Activated CD8-positive, alpha-beta T cell treated with anti-CD3 and anti-CD28 coated beads for 36 hours (primary cell): ENCODE results near the gene PADI3. TPM values are rescaled to one million over a fixed set of nuclear protein-coding genes. Genes with fewer than 3 reads are reported as not detected.
"Not testable (repeated sequence)": the region's sequence is repeated elsewhere in the genome, so short reads cannot be mapped to it uniquely, and the experiment has no call there.

Experiments used
- ATAC-seq: fragments of 200-7000 bp; cut with Tn5 transposase; one replicate; pipeline ENCODE4 v1.10.0; 2021; ENCODE audit warnings: mild to moderate bottlenecking, moderate library complexity
- CTCF ChIA-PET: fragments of 350-600 bp; sonication (Branson Sonifier 250); formaldehyde crosslinking; loops from one replicate; lab custom pipeline; 2021; ENCODE audit warnings: antibody characterized with exemption; lab: Charles Lee
- POLR2A ChIA-PET: fragments of 350-600 bp; sonication (Branson Sonifier 250); formaldehyde crosslinking; loops from one replicate; lab custom pipeline; 2021; ENCODE audit warnings: antibody characterized with exemption; lab: Charles Lee
- DNase-seq: peaks from one replicate; pipeline ENCODE4 v3.0.0-alpha.2; 2020
- H3K27ac Mint-ChIP-seq: one replicate; pipeline ENCODE4 v1.8.0; 2021; ENCODE audit warnings: mild to moderate bottlenecking, mixed read lengths
- H3K27me3 Mint-ChIP-seq: one replicate; pipeline ENCODE4 v1.8.0; 2021; ENCODE audit warnings: mixed read lengths
- H3K36me3 Mint-ChIP-seq: one replicate; pipeline ENCODE4 v1.8.0; 2021; ENCODE audit warnings: low read depth, mixed read lengths
- H3K4me1 Mint-ChIP-seq: one replicate; pipeline ENCODE4 v1.8.0; 2021; ENCODE audit warnings: low read depth, mixed read lengths
- H3K4me3 Mint-ChIP-seq: one replicate; pipeline ENCODE4 v1.8.0; 2021; ENCODE audit warnings: mild to moderate bottlenecking, moderate library complexity, mixed read lengths
- H3K9me3 Mint-ChIP-seq: one replicate; pipeline ENCODE4 v1.8.0; 2021; ENCODE audit warnings: mixed read lengths
- CTCF ChIP-seq: fragments of 200-600 bp; IDR thresholded peaks from one replicate; pipeline ENCODE4 v1.8.0; 2022; ENCODE audit warnings: antibody characterized with exemption, mild to moderate bottlenecking
- intact Hi-C: fragments of 100-400 bp; cut with micrococcal nuclease; formaldehyde crosslinking; loops from one replicate; pipeline ENCODE4 v1.10.0; 2022
- total RNA-seq, 2 experiments: library from RNA; stranded (reverse); gene quantifications; one replicate each; pipeline ENCODE4 v1.2.3, GENCODE V29; 2021

The PADI3 gene
- total RNA-seq, 2 experiments from 2014 or later, result not detected

DNA sequence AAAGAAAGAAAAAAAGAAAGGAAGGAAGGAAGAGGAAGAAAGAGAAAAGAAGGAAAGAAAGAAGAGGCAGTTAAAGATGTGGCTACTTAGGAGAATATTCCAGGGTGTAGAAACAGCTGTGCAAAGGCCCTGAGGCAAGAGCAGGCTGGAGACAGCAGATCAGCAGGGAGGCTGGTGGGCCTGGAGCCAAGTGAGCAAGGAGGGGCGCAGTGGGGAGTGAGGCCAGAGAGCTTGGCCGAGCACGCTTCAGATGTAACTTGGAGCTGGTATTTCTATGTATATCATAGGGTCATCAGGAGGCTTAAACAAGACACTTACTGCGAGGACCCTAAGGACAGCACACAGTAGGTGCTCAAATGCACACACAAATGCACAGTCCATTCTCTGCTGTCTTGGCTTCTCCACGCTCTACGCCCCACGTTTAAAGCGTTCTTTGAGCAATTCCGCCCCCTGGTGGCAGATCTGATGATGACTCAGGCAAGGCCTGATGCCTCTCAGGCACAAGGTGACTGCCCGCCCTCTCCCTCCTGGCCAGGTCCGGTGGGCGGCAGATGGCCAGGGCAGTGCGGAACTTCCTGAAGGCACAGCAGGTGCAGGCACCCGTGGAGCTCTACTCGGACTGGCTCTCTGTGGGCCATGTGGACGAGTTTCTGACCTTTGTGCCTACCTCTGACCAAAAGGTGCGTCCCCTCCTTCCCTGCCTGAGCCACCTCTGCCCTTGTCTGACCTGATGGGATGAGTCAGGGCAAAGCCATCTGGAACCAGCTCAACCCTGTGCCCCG, 11.9 kb upstream of the PADI3 start:
- Mint-ChIP-seq H3K27me3 (no peaks in the 10 kb centered on the region), H3K4me3 (no peak overlapping the region), H3K4me1 (no peaks in the 10 kb centered on the region), H3K36me3 (no peaks in the 10 kb centered on the region), H3K27ac (no peak overlapping the region), H3K9me3 (no peaks in the 10 kb centered on the region)
- ATAC-seq (peak; percentile 87), DNase-seq (peak; percentile 94)
- ChIA-PET POLR2A (interaction anchor here (1.6 kb wide), 1 partner anchor 111 kb away, joined by 6 read pairs; no protein-coding TSS in a partner anchor), CTCF (interaction anchor here (0.6 to 6.1 kb wide), 22 partner anchors 8 to 282 kb away, joined by 3 to 163 read pairs (median 3); partner anchors contain the start of gene PADI2)
- intact Hi-C loops, result loop anchor here (1.0 kb wide), 1 partner anchor 112 kb away; no protein-coding TSS in a partner anchor
- peak; percentile 88 for TF ChIP-seq CTCF

- POLR2A ChIA-PET, result interaction anchor here (1.6 kb wide), 1 partner anchor 112 kb away, joined by 6 read pairs; no protein-coding TSS in a partner anchor
- H3K36me3 Mint-ChIP-seq, result no peaks in the 10 kb centered on the region
- CTCF ChIA-PET, result interaction anchor here (0.7 to 6.1 kb wide), 16 partner anchors 9 to 282 kb away, joined by 3 to 163 read pairs (median 4); no protein-coding TSS in a partner anchor
- no peak overlapping the region for H3K27ac Mint-ChIP-seq
- intact Hi-C loops, result loop anchor here (1.0 kb wide), 1 partner anchor 112 kb away; no protein-coding TSS in a partner anchor
- no peak overlapping the region for H3K4me3 Mint-ChIP-seq
- H3K4me1 Mint-ChIP-seq, result no peaks in the 10 kb centered on the region
- H3K27me3 Mint-ChIP-seq, result no peaks in the 10 kb centered on the region
- no peak for DNase-seq
- no peak for TF ChIP-seq CTCF
- H3K9me3 Mint-ChIP-seq, result no peaks in the 10 kb centered on the region
- ATAC-seq, result no peak
Measured at GRCh38 chr1:17237561-17237903, 11.4 kb upstream of the PADI3 start.

GRCh38 chr1:17239420-17239819, 9.5 kb upstream of the PADI3 start:
- intact Hi-C loops, result no loop called here
- ChIA-PET POLR2A (interaction anchor here (0.7 kb wide), 1 partner anchor 99 kb away, joined by 3 read pairs; no protein-coding TSS in a partner anchor), CTCF (interaction anchor here (4.5 kb wide), 1 partner anchor 114 kb away, joined by 30 read pairs; no protein-coding TSS in a partner anchor)
- Mint-ChIP-seq H3K4me3 (no peak overlapping the region), H3K4me1 (no peaks in the 10 kb centered on the region), H3K27me3 (no peaks in the 10 kb centered on the region), H3K9me3 (no peaks in the 10 kb centered on the region), H3K36me3 (no peaks in the 10 kb centered on the region), H3K27ac (no peak overlapping the region)
- TF ChIP-seq CTCF, result no peak
- DNase-seq (peak; percentile 41), ATAC-seq (peak; percentile 75)

DNA sequence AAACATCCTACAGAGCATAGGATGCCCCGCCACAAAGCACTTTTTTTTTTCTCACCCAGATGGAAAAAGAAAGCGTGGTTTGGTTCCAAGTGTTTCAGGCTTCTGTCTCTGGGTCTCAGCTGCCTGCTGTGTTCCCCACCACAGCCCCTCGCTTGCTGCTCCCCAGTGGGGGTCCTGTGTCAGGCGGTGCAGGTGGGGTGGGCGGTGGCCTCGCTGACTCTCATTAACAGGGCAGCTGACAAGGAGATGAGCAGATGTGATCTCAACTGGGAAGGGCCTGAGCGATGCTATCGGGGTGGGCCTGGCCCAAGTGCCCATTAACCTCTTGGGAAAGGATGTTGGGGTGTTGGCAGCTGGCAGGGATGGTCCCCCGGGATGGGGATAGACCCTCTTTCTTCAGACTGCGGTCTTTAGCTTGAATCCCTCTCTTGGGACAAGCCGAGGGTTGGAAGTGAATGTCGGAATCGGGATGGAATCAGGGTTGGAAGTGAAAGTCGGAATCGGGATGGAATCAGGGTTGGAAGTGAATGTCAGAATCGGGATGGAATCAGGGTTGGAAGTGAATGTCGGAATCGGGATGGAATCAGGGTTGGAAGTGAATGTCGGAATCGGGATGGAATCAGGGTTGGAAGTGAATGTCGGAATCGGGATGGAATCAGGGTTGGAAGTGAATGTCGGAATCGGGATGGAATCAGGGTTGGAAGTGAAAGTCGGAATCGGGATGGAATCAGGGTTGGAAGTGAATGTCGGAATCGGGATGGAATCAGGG, 7.7 kb upstream of the PADI3 start:
- peak; percentile 17 for DNase-seq
- H3K27me3 Mint-ChIP-seq, ATAC-seq, H3K27ac Mint-ChIP-seq, POLR2A ChIA-PET, H3K9me3 Mint-ChIP-seq, H3K4me3 Mint-ChIP-seq, H3K36me3 Mint-ChIP-seq, intact Hi-C loops, H3K4me1 Mint-ChIP-seq: not testable (repeated sequence)
- CTCF ChIA-PET, result interaction anchor here (4.5 kb wide), 1 partner anchor 115 kb away, joined by 30 read pairs; no protein-coding TSS in a partner anchor

- intact Hi-C loops, H3K27ac Mint-ChIP-seq, H3K9me3 Mint-ChIP-seq, DNase-seq, H3K27me3 Mint-ChIP-seq, H3K4me1 Mint-ChIP-seq, H3K4me3 Mint-ChIP-seq, POLR2A ChIA-PET, ATAC-seq, H3K36me3 Mint-ChIP-seq: not testable (repeated sequence)
- CTCF ChIA-PET, result interaction anchor here (4.5 kb wide), 1 partner anchor 116 kb away, joined by 30 read pairs; no protein-coding TSS in a partner anchor
Measured at GRCh38 chr1:17241780-17242074, 7.2 kb upstream of the PADI3 start.
